Transverse colon (tissue), 4 donors: ENCODE results near the gene SYAP1.

Experiments used
- EP300 ChIP-seq: sonication (generic); formaldehyde crosslinking; IDR thresholded peaks from one replicate; pipeline ENCODE4 v1.6.1; 2017; ENCODE audit warnings: antibody characterized with exemption, low read depth
- POLR2AphosphoS5 ChIP-seq, 3 donors: sonication (generic); formaldehyde crosslinking; IDR thresholded peaks; one replicate each; pipeline ENCODE4 v1.6.1; 2016; ENCODE audit warnings: antibody characterized with exemption in 3 of 3
- TF ChIP-seq, protein P1 (sequence below), 5 experiments: fragments of 200-600 bp in 3 of 5; fragments of 450-650 bp in 2 of 5; sonication (generic) in 3 of 5; IDR thresholded peaks; 1 replicate in 2 of 5; 2 replicates in 3 of 5; pipeline ENCODE4 v1.5.1; 2016 to 2017; ENCODE audit warnings: antibody characterized with exemption in 5 of 5, inconsistent platforms in 3 of 5, mild to moderate bottlenecking in 2 of 5, moderate library complexity in 1 of 5

DNA sequence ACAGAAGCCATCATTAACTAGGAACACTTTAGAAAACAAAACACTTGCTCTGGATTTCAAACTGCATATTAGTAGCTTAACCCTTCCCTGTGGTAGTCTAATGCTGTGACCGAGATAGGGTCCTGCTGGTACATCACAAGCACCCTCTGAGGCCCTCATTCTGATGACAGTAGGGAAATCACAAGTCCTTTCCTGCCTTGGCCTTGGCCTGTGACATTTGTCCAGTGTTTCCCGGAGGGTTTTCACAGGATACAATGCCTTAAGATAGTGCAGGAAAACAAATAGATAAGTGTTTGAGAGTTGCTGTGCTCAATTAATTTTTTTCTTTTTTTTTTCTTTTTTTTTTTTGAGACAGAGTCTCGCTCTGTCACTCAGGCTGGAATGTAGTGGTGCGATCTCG is 29.0 kb downstream of the SYAP1 start:
- TF ChIP-seq, protein P1, sequence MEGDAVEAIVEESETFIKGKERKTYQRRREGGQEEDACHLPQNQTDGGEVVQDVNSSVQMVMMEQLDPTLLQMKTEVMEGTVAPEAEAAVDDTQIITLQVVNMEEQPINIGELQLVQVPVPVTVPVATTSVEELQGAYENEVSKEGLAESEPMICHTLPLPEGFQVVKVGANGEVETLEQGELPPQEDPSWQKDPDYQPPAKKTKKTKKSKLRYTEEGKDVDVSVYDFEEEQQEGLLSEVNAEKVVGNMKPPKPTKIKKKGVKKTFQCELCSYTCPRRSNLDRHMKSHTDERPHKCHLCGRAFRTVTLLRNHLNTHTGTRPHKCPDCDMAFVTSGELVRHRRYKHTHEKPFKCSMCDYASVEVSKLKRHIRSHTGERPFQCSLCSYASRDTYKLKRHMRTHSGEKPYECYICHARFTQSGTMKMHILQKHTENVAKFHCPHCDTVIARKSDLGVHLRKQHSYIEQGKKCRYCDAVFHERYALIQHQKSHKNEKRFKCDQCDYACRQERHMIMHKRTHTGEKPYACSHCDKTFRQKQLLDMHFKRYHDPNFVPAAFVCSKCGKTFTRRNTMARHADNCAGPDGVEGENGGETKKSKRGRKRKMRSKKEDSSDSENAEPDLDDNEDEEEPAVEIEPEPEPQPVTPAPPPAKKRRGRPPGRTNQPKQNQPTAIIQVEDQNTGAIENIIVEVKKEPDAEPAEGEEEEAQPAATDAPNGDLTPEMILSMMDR (IDR thresholded peaks at IDR 0.05) = no peak
- TF ChIP-seq POLR2AphosphoS5 (IDR thresholded peaks at IDR 0.05) (no peak), EP300 (no peak)
